Measurements from ENCODE around the gene PCYT2. TPM values are rescaled to one million over a fixed set of nuclear protein-coding genes. Genes with fewer than 3 reads are reported as not detected.

The PCYT2 gene
- total RNA-seq, 2 experiments from 2014 or later, result 28.8 to 29.7 TPM

DNA sequence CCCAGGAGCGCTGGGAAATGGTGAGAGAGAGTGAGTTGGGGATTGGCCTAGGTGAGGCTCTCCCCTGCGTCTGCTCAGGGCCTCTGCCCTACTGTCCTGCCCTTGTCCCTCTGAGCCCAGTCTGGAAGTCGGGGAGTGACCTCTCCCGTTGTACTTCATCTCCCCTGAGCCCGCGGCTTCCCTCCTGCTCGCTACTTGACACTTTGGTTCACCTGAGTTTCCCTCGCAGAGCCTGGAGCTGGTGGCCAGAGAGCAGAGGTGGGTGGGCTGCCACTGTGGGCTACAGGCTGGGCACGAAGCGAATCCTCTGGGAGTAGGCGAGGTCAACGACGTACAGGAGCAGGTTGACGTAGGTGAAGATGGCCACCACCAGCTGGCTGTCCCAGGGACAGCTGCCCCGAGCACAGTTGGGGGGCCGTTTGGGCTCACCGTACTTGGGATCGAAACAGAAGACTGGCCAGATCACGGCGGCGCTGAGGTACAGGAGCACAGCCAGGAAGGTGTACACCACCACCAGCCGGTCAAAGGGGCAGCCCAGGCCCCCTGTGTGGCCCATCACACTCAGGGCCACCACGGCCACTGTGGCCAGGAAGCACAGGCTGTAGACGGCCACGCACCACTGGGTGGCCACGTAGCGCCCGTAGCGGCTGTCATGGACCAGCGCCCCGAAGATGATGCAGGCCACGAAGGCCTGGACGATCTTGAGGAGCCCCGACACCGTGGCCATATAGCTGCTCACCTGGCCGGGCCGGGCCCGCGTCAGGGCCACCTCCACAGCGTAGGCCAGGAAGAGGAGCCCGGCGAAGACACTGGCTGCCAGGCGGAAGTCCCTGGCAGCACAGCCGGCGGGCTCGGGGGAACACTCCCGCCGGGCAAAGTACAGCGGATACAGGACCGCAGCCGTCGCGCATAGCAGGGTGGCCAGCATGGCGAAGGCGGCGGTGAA is 29.6 kb upstream of the PCYT2 start:
- peaks cover 2% of the 10 kb centered on the region for H3K27me3 Mint-ChIP-seq
- no peaks in the 10 kb centered on the region for H3K9me3 Mint-ChIP-seq
- intact Hi-C loops (cut with micrococcal nuclease), result no loop called here
- H3K27ac Mint-ChIP-seq, result no peak overlapping the region
- H3K36me3 Mint-ChIP-seq, result peaks cover 7% of the 10 kb centered on the region
- peaks cover 7% of the 10 kb centered on the region for H3K4me1 Mint-ChIP-seq (ENCODE audit: low read depth)
- POLR2A ChIA-PET, result no interaction called here
- no peak overlapping the region for H3K4me3 Mint-ChIP-seq
- CTCF ChIA-PET, result no interaction called here
- no peak for DNase-seq

DNA sequence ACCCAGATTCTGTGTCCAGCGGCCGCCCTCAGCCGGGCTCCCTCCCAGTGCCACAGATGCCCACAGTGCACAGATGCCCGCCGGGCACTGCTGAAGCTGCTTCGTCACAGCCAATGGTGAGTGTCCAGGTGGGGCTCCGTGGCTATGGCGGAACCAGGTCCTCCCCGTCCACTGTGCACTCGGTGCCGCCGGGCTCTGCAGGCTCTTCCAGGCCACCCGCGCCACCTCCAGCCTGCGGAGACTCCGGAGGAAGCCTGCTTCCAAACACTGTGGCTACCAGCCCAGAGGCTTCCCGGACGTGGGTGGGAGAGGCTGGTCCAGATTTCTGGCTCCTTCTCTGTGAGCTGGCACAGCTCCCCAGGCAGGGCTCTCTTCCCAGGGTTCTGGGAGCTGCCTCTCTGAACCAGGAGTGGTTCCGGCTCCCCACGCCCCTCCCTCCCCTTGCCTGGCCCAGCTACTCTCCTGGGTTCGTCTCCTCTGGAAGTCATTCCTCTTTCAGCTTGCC is 28.7 kb upstream of the PCYT2 start:
- H3K4me1 Mint-ChIP-seq (ENCODE audit: low read depth), result peaks cover 10% of the 10 kb centered on the region
- intact Hi-C loops (cut with micrococcal nuclease), result no loop called here
- H3K27me3 Mint-ChIP-seq, result peaks cover 2% of the 10 kb centered on the region
- no peaks in the 10 kb centered on the region for H3K9me3 Mint-ChIP-seq
- no peak for DNase-seq
- H3K4me3 Mint-ChIP-seq, result no peak overlapping the region
- CTCF ChIA-PET, result no interaction called here
- POLR2A ChIA-PET, result no interaction called here
- peaks cover 15% of the 10 kb centered on the region for H3K36me3 Mint-ChIP-seq
- H3K27ac Mint-ChIP-seq, result no peak overlapping the region

DNA sequence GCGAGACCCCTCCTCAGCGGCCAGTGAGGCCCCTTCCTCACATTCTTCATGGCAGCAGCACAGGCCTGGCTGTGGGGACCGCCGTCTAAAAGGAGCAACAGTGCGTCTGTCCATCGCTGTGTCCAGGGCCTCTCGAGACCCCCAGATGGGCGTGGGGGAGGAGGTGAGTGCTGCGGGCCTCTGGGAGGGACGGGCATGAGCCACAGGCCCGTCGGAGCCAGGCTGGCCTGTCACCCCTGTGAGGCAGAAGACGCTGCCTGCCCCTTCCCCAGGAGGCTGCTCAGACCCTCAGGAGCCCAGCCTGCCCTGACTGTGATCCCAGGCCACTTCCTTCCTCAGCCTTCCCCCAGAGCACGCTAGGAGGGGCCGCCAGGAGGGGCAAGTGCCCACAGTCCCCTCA is 28.0 kb upstream of the PCYT2 start:
- peaks cover 18% of the 10 kb centered on the region for H3K36me3 Mint-ChIP-seq
- DNase-seq, result no peak
- H3K4me3 Mint-ChIP-seq, result no peak overlapping the region
- no peak overlapping the region for H3K27ac Mint-ChIP-seq
- peaks cover 10% of the 10 kb centered on the region for H3K4me1 Mint-ChIP-seq (ENCODE audit: low read depth)
- peaks cover 2% of the 10 kb centered on the region for H3K27me3 Mint-ChIP-seq
- CTCF ChIA-PET, result interaction anchor here (1.4 kb wide), 1 partner anchor 11 kb away, joined by 3 read pairs; the partner anchor contains the start of gene MAFG
- intact Hi-C loops (cut with micrococcal nuclease), result no loop called here
- POLR2A ChIA-PET, result no interaction called here
- no peaks in the 10 kb centered on the region for H3K9me3 Mint-ChIP-seq

DNA sequence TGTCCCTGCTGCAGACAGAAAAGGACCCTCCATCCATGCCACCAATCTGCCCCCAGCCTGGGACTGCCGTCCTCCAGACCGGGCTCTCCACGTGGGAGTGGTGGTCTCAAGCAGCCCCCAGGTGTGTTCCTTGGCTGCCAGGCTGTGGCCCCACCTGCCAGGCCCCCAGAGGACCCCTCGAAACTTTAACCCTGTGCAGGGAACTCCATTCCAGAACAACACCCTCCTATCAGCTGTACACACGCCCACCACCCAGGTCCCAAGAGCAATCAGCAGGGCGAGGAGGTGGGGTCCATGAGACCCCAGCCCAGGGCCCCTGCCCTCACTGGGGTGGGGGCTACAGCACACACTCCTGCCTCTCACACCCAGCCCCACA is 24.5 kb upstream of the PCYT2 start:
- DNase-seq, result no peak
- Mint-ChIP-seq H3K9me3 (no peaks in the 10 kb centered on the region), H3K4me3 (peak overlapping the region; percentile 84), H3K4me1 (ENCODE audit: low read depth) (peaks cover 10% of the 10 kb centered on the region), H3K27ac (no peak overlapping the region), H3K36me3 (peaks cover 32% of the 10 kb centered on the region), H3K27me3 (peaks cover 1% of the 10 kb centered on the region)
- CTCF ChIA-PET, result interaction anchor here (0.8 to 1.0 kb wide), 2 partner anchors 24 kb away, joined by 3 to 4 read pairs; no protein-coding TSS in a partner anchor
- POLR2A ChIA-PET, result no interaction called here
- intact Hi-C loops (cut with micrococcal nuclease), result loop anchor here (2.0 kb wide), 1 partner anchor 41 kb away; the partner anchor contains the start of gene ASPSCR1

DNA sequence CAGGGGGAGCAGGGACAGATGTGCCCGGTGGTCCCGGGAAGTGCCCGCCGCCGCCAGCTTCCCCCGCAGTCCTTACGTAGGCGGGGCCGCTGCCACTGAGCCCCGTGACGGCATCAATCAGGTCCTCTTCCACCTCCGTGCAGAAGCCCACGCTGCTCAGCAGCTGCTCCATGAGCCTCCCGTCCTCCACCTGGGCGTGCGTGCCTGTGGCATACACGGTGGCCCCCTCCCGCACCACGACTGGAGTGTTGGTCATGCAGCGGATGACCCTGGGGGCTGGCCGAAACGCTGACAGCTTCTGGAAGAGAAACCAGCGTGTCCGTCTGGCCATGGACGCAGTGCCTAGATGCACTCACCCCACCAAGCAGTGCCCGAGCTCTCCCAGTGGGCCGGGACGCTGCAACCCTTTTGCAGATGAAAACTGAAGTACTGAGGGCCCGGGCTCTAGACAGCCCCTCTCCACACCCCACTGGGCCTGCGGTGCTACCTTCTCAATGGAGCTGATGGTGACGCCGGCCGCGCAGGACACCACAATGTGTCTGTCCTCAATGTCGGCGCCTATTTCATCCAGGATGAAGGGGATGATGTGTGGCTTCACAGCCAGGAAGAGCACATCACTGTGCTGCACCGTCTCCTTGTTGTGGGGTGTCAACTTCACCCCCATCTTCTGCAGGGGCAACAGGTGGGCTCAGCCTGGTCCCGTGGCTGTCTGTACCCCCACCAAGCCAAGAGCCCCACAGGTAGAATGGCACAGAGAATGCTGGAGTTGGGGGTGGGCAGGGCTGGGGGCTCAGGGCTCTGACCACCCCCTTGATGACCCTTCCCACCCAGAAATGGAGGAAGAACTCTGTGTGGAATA is 23.9 kb upstream of the PCYT2 start:
- Mint-ChIP-seq H3K36me3 (peaks cover 32% of the 10 kb centered on the region), H3K9me3 (no peaks in the 10 kb centered on the region), H3K4me3 (peak overlapping the region; percentile 84), H3K4me1 (ENCODE audit: low read depth) (peaks cover 10% of the 10 kb centered on the region), H3K27me3 (peaks cover under 1% of the 10 kb centered on the region), H3K27ac (no peak overlapping the region)
- CTCF ChIA-PET, result interaction anchor here (0.8 to 1.1 kb wide), 2 partner anchors 25 to 27 kb away, joined by 3 read pairs; no protein-coding TSS in a partner anchor
- no peak for DNase-seq
- intact Hi-C loops (cut with micrococcal nuclease), result no loop called here
- POLR2A ChIA-PET, result no interaction called here

DNA sequence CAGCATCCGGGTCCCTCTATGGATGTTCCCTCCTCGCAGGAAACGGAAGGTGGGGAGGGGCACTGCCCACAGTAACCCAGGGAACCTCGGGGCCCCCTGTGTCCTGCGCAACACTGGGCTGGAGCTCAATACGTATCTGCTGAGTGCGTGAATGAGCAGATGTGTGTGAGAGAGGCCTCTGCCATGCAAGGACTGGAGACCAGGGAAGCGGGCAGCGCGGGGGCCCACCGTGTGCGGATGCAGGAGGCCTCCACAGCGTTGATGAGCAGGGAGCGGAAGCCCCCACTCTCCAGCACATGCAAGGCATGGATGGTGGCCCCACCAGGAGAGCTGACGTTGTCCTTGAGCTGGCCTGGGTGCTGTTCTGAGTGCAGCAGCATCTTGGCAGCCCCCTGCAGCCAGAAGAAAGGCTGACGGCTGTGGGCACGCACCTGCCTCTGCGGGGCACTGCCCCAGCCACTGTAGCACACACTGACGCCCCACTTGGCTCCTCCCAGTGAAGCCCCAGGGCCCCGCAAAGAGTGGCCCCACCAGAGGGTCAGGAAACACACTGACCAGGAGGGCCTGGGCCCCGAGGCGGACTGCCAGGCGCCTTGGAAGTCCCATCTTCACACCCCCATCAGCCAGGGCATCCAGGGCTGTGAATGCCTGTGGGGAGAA is 23.0 kb upstream of the PCYT2 start:
- intact Hi-C loops (cut with micrococcal nuclease), result no loop called here
- peak overlapping the region; percentile 9 for H3K4me3 Mint-ChIP-seq
- no peaks in the 10 kb centered on the region for H3K9me3 Mint-ChIP-seq

DNA sequence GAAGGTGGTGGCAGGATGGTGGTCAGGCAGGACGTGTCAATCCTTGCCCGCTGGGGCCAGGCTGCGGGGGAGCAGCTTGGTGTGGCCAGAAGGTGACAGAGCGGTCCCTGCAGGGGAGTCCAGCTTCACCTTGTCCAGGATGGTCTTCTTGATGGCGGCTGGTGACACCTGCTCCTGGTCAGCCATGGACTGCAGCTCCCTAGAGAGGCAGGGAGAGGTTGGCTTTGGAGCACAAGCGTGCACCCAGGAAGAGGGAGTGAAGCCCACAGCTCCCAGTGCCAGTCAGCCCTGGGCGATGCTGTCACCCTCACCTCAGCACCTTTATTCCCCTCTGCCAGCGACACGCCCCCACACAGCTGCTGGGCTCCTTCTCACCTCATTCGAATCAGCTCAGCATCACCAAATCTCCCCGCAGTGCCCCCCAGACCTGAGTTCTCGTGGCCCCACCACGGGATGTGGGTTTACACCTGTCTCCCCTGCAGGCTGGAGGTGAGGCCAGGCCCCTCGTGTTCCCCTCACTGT is 22.0 kb upstream of the PCYT2 start:
- Mint-ChIP-seq H3K27ac (no peak overlapping the region), H3K9me3 (no peaks in the 10 kb centered on the region), H3K4me3 (no peak overlapping the region), H3K4me1 (ENCODE audit: low read depth) (peaks cover 10% of the 10 kb centered on the region), H3K27me3 (peaks cover 11% of the 10 kb centered on the region), H3K36me3 (peaks cover 32% of the 10 kb centered on the region)
- ChIA-PET CTCF (interaction anchor here (1.0 kb wide), 1 partner anchor 88 kb away, joined by 3 read pairs; no protein-coding TSS in a partner anchor), POLR2A (interaction anchor here (0.5 to 0.7 kb wide), 2 partner anchors 10 to 41 kb away, joined by 3 to 4 read pairs; no protein-coding TSS in a partner anchor)
- no peak for DNase-seq
- intact Hi-C loops (cut with micrococcal nuclease), result no loop called here

More for the DNA sequence above, 23.0 kb upstream of the PCYT2 start:
- ChIA-PET CTCF (interaction anchor here (1.1 kb wide), 1 partner anchor 28 kb away, joined by 3 read pairs; no protein-coding TSS in a partner anchor), POLR2A (interaction anchor here (0.6 kb wide), 1 partner anchor 63 kb away, joined by 4 read pairs; no protein-coding TSS in a partner anchor)
- no peak for DNase-seq
- peaks cover 7% of the 10 kb centered on the region for H3K27me3 Mint-ChIP-seq
- H3K4me1 Mint-ChIP-seq (ENCODE audit: low read depth), result peaks cover 10% of the 10 kb centered on the region
- H3K36me3 Mint-ChIP-seq, result peaks cover 32% of the 10 kb centered on the region
- H3K27ac Mint-ChIP-seq, result no peak overlapping the region

DNA sequence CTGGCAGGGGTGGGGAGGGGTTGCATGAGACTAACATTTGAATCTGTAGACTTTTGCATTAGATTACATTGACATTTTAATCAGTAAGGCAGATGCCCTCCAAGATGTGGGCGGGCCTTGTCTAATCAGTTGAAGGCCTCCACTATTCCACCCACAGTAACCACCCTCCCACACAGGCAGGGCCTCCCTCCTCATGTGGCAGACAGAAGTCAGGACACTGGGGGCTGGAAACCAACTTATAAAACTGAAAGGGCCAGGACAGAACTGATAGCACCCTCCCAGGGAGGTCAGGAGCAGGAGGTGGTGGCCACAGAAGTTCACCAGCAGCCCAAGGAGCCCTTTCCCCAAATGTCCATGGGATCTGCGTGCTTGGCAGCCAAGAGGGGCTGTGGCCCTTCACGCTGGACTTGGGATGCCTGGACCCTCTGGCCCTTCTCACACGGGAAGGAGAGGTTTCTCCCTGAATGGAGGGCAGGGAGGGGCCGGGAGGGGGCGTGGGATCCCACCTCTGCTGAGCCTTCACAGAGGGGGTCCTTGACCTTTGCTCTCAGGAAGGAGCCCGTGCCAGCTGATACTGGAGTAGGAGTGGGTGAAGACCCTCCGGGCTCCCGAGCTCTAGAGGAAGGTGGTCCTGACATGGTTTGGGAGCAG is 21.3 kb upstream of the PCYT2 start:
- Mint-ChIP-seq H3K27me3 (peaks cover 11% of the 10 kb centered on the region), H3K4me3 (no peak overlapping the region), H3K27ac (no peak overlapping the region), H3K9me3 (no peaks in the 10 kb centered on the region), H3K36me3 (peaks cover 32% of the 10 kb centered on the region), H3K4me1 (ENCODE audit: low read depth) (peaks cover 6% of the 10 kb centered on the region)
- DNase-seq, result no peak
- intact Hi-C loops (cut with micrococcal nuclease), result no loop called here
- POLR2A ChIA-PET, result interaction anchor here (0.5 to 0.7 kb wide), 2 partner anchors 11 to 40 kb away, joined by 3 to 4 read pairs; no protein-coding TSS in a partner anchor
- CTCF ChIA-PET, result interaction anchor here (1.0 kb wide), 1 partner anchor 89 kb away, joined by 3 read pairs; no protein-coding TSS in a partner anchor

DNA sequence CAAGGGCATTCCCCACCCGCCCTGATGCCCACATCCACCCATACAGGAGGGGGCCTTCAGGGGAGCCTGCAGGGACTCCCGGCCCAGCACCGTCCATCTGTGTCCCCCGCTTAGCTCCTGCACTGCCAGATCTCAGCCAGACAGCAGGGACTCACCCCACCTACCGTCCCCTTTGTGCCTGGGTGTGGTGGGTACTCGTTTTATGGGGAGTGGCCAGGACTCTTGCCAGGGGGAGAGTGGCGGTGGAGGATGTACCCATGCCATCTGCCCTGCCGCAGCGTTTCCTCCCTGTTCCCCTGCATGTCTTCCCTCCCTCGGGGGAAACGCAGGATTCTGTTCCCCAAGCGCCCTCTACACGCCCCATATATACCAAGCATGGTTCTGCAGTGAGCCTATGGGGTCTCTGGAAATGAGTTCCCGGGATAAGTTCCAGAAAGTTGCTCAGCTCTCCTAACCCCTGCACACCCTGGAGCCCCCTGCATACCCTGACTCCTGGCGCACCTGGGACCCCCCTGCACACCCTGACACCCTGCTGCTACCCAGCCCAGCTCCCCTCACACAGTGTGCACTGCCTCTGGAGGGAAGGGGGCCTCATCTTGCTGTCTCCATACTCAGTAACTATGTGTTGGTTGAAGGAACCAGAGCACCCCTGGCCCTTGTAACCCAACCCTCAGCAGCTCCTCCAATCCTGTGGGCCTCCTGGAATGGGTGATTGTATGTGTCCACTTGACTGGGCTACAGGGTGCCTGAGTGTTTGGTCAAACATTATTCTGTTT is 20.5 kb upstream of the PCYT2 start:
- Mint-ChIP-seq H3K4me3 (no peak overlapping the region), H3K27ac (no peak overlapping the region), H3K27me3 (peaks cover 11% of the 10 kb centered on the region), H3K36me3 (peaks cover 32% of the 10 kb centered on the region), H3K9me3 (no peaks in the 10 kb centered on the region), H3K4me1 (ENCODE audit: low read depth) (peaks cover 6% of the 10 kb centered on the region)
- ChIA-PET POLR2A (no interaction called here), CTCF (no interaction called here)
- DNase-seq, result no peak
- intact Hi-C loops (cut with micrococcal nuclease), result no loop called here

DNA sequence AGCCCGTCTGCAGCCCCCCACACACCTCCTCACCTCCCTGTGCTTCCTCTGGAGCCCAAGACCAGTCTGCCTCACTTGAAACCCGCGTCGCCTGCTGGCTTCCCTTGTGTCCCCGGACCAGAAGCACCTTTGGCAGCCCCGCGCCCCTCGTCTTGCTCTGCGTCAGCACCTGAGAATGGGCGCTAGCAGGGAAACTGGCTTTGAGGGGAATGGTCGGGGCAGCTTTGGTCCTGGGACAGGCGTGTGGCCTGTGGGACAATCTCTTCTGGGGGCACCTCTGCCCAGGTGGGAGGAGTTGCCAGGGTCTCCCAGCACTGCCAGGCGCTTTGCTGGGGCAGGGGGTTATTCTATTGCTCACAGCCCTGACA is 20.0 kb upstream of the PCYT2 start:
- peaks cover 28% of the 10 kb centered on the region for H3K36me3 Mint-ChIP-seq
- POLR2A ChIA-PET, result no interaction called here
- peak overlapping the region; percentile 0 for H3K4me3 Mint-ChIP-seq
- peaks cover 11% of the 10 kb centered on the region for H3K4me1 Mint-ChIP-seq (ENCODE audit: low read depth)
- intact Hi-C loops (cut with micrococcal nuclease), result no loop called here
- H3K9me3 Mint-ChIP-seq, result no peaks in the 10 kb centered on the region
- peaks cover 11% of the 10 kb centered on the region for H3K27me3 Mint-ChIP-seq
- H3K27ac Mint-ChIP-seq, result no peak overlapping the region
- CTCF ChIA-PET, result no interaction called here
- DNase-seq, result no peak

All from activated CD4-positive, alpha-beta memory T cell treated with anti-CD3 and anti-CD28 coated beads for 36 hours (primary cell).